ENCODE data around the gene FCN3.

Gene FCN3

GRCh38 chr1:27341525-27342252 lies 32.9 kb downstream of the FCN3 start, which contains the start of gene SYTL1:
Gene SYTL1 (plus strand): TSS chr1:27342022. CDS start chr1:27345335, 3,313 bp downstream.
- peak; percentile 76 for DNase-seq (ENCODE audit: low spot score)

- DNase-seq (ENCODE audit: low spot score) = no peak
These were observed 35.4 kb downstream of the FCN3 start for GRCh38 chr1:27339213-27339612.

- no peak for DNase-seq (ENCODE audit: low spot score)
These were observed 35.9 kb downstream of the FCN3 start for GRCh38 chr1:27338751-27339150.

- no peak for DNase-seq (ENCODE audit: low spot score)
These were observed 37.9 kb downstream of the FCN3 start for GRCh38 chr1:27336756-27337155.

- DNase-seq (ENCODE audit: low spot score) = no peak
These were observed 38.9 kb downstream of the FCN3 start for GRCh38 chr1:27335506-27336422.

- DNase-seq (ENCODE audit: low spot score) = no peak
These were observed 40.8 kb downstream of the FCN3 start for GRCh38 chr1:27333717-27334279.

- peak; percentile 85 for DNase-seq (ENCODE audit: low spot score)
These were observed 41.9 kb downstream of the FCN3 start for GRCh38 chr1:27332536-27333281.

GRCh38 chr1:27331922-27332321 lies 42.7 kb downstream of the FCN3 start:
- DNase-seq (ENCODE audit: low spot score) = no peak

GRCh38 chr1:27331426-27331825 lies 43.2 kb downstream of the FCN3 start:
- no peak for DNase-seq (ENCODE audit: low spot score)

- no peak for DNase-seq (ENCODE audit: low spot score)
These were observed 43.8 kb downstream of the FCN3 start for GRCh38 chr1:27330786-27331185.

GRCh38 chr1:27327964-27328363 lies 46.7 kb downstream of the FCN3 start:
- DNase-seq (ENCODE audit: low spot score) = no peak

- no peak for DNase-seq (ENCODE audit: low spot score)
These were observed 49.3 kb downstream of the FCN3 start for GRCh38 chr1:27325286-27325685.

- DNase-seq (ENCODE audit: low spot score) = no peak
These were observed 51.9 kb downstream of the FCN3 start for GRCh38 chr1:27322569-27323240.

- peak; percentile 99 for DNase-seq (ENCODE audit: low spot score)
These were observed 52.6 kb downstream of the FCN3 start, which contains the start of gene TMEM222 for GRCh38 chr1:27321813-27322568. Gene TMEM222 (plus strand): TSS chr1:27322163. CDS start chr1:27322198, 35 bp downstream.

Measured in GM03348 (cell line).